ENCODE results near the gene SNRNP48.

SNRNP48 gene

GRCh38 chr6:7559651-7560385, 30.2 kb upstream of the SNRNP48 start:
- DNase-seq = no peak

GRCh38 chr6:7561153-7561964, 28.6 kb upstream of the SNRNP48 start:
- DNase-seq = no peak

GRCh38 chr6:7562769-7563168, 27.2 kb upstream of the SNRNP48 start:
- DNase-seq = no peak

GRCh38 chr6:7566107-7566506, 23.9 kb upstream of the SNRNP48 start:
- DNase-seq = no peak

- no peak for DNase-seq
Measured at GRCh38 chr6:7566617-7567173, 23.3 kb upstream of the SNRNP48 start.

DNA sequence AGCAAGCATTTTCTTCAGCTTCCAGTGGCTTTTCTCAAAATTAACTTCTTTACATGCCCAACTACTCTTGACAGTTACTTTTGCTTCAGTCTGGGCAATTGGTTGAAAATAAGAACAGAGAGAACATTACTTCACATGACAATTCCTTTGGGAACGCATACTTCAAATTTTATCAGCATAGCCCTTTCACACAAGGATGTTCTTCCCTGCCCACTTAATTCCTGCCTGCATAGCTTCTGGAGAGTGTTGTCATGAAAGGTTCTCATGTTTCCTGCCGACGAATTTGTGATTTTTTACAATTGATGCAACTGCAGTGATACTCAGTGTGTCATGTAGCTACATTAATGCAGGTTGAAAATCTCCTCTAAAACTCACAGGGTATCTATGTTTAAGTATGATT, 22.0 kb upstream of the SNRNP48 start:
- DNase-seq = no peak

DNA sequence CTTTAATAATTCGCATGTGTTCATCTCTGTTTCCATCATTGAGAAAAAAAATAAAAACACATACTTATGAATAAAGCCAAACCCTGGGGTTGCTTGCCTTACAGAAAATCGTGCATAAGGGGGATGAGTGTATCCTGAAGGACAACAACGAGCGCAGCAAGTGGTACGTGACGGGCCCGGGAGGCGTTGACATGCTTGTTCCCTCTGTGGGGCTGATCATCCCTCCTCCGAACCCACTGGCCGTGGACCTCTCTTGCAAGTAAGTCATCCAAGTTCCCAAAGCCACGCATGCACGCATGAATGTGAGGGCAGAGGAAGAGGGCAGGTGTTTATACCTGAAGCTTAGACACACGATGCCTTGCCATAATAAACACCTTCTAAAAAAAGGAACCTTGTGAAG, 20.9 kb upstream of the SNRNP48 start:
- no peak for DNase-seq

GRCh38 chr6:7572213-7572943, 17.6 kb upstream of the SNRNP48 start:
- no peak for DNase-seq

GRCh38 chr6:7574500-7574899, 15.5 kb upstream of the SNRNP48 start:
- DNase-seq = no peak

GRCh38 chr6:7578516-7578915, 11.5 kb upstream of the SNRNP48 start:
- no peak for DNase-seq

DNA sequence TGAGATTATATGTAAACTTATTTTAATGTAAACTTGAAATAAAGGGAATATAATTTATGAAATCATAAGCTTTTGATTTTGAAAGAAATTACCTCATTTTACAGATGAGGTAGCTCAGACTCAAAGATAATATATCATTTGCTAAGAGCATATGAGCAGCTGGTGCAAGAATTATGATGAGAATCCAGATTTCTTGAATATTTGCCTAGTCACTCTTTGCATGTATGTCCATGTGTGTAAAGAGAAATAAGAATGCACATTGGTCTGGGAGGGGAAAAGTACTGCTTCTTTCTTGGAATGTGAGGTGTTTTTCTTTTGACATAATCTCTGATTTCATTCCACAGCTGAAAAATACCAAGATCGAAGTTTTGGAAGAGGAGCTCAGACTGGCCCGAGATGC, 11.1 kb upstream of the SNRNP48 start:
- no peak for DNase-seq

GRCh38 chr6:7579851-7580250, 10.1 kb upstream of the SNRNP48 start:
- no peak for DNase-seq

DNA sequence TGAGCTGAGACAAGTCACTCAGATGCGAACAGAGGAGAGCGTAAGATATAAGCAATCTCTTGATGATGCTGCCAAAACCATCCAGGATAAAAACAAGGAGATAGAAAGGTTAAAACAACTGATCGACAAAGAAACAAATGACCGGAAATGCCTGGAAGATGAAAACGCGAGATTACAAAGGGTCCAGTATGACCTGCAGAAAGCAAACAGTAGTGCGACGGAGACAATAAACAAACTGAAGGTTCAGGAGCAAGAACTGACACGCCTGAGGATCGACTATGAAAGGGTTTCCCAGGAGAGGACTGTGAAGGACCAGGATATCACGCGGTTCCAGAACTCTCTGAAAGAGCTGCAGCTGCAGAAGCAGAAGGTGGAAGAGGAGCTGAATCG, 9.5 kb upstream of the SNRNP48 start:
- no peak for DNase-seq

- DNase-seq = no peak
Measured at GRCh38 chr6:7580927-7581618, 8.9 kb upstream of the SNRNP48 start.

DNA sequence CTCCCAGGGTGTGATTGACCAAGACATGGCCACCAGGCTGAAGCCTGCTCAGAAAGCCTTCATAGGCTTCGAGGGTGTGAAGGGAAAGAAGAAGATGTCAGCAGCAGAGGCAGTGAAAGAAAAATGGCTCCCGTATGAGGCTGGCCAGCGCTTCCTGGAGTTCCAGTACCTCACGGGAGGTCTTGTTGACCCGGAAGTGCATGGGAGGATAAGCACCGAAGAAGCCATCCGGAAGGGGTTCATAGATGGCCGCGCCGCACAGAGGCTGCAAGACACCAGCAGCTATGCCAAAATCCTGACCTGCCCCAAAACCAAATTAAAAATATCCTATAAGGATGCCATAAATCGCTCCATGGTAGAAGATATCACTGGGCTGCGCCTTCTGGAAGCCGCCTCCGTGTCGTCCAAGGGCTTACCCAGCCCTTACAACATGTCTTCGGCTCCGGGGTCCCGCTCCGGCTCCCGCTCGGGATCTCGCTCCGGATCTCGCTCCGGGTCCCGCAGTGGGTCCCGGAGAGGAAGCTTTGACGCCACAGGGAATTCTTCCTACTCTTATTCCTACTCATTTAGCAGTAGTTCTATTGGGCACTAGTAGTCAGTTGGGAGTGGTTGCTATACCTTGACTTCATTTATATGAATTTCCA, 4.6 kb upstream of the SNRNP48 start:
- no peak for DNase-seq

DNA sequence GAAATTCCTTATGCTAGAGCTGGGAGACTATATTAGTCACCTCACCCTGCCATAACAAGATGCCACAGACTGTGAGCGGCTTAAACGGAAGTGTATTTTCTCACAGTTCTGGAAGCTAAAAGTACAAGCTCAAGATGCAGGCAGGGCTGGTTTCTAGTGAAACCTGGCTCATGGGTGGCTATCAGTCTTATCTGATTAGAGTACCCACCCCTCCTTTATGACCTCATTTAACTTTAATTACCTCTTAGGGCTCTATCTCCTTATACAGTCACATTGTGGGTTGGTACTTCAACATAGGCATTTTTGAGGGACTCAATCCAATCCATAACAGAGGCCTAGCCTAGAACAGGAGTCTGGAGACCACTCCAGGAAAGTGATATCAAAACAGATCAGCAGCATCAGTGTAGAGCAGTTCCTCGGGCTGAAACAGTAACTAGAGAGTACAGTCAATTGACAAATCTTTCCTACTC, 2.3 kb upstream of the SNRNP48 start:
- no peak for DNase-seq

DNA sequence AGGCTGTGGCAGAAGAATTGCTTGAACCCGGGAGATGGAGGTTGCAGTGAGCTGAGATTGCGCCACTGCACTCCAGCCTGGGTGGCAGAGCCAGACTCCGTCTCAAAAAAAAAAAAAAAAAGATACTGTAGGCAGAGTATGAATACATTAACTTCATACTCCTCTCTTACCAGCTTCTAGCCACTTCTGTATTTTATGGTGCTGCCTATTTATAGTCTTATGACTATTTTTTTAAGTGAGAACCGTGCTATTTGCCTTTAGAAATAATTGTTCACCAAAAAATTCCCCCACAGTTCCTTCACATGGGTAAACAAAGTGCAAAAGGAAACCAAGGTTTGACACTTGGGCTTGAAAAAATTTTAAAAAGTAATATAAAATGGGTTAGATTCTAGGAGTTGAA, 1.5 kb upstream of the SNRNP48 start:
- DNase-seq = no peak

GRCh38 chr6:7589221-7589620, 777 bp upstream of the SNRNP48 start:
- DNase-seq = no peak

DNA sequence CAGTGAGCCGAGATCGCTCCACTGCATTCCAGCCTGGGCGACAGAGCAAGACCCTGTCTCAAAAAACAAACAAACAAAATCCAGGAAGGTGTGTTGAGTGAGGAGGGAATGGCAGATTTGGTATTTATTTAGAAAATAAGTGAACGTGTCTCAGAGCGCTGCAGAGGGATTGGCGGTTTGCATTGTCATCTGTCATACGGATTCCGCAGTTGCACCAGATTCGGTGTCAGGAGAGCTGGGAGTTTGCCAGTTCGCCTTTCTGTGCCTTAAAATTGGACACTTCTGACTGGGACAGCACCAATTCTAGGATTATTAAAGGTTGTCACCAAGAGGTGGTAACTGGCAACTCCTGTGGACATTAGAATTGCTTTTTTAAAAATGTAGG, 912 bp downstream of the SNRNP48 start:
- DNase-seq = no peak

- no peak for DNase-seq
Measured at GRCh38 chr6:7591770-7592169, 1.8 kb downstream of the SNRNP48 start.

GRCh38 chr6:7593229-7593628, 3.2 kb downstream of the SNRNP48 start:
- no peak for DNase-seq

DNA sequence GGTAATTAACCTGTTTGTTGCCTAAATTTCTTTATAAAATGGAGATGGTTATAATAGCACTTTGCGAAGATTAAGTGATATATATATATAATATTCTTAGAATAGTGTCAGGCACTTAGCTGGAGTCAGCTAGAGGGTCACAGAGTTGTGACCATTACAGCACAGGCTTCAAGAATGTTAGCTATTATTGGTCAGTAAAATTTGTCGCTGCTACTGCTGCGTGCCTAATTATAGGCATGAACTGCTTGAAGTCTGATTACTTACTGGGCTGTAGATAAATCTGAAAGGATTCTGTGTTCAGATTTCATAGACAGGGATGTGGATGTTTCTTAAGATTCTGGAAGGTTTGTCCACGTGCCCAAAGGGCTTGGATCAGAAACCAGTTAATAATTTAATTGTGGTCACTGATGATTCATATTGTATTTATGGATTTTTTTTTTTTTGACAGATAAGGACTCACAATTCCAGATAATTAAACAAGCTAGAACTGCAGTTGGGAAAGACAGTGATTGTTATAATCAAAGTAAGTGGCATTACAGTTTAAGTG, 4.7 kb downstream of the SNRNP48 start:
- no peak for DNase-seq

All from activated CD4-positive, alpha-beta T cell treated with anti-CD3 and anti-CD28 coated beads, Interleukin-10, Interleukin-2, amounts not matched to agents 100 ng/mL and 50 ng/mL, durations not matched to agents 16 hours and 8 hours (primary cell).